Calu3 (cell line): ENCODE results near the gene KCNA2. TPM values are rescaled to one million over a fixed set of nuclear protein-coding genes. Genes with fewer than 3 reads are reported as not detected.

Source experiments
- Bru-seq: library from RNA; stranded (reverse); fragments of 400-500 nt; gene quantifications from one replicate; lab custom pipeline; 2021; lab: Mats Ljungman, UMichigan
- BruChase-seq, 2 experiments: library from RNA; stranded (reverse); fragments of 400-500 nt; gene quantifications; one replicate each; lab custom pipeline; 2021; lab: Mats Ljungman, UMichigan
- BruUV-seq: library from RNA; stranded (reverse); fragments of 400-500 nt; replicated peaks from 2 replicates; lab custom pipeline; 2021; lab: Mats Ljungman, UMichigan
- CTCF ChIA-PET: fragments of 300-600 bp; sonication (Branson Sonifier 250); formaldehyde crosslinking; loops from one replicate; lab custom pipeline; 2022; ENCODE audit warnings: antibody characterized with exemption; lab: Charles Lee
- DNase-seq: peaks from one replicate; pipeline ENCODE4 v3.0.0; 2022
- H3K27ac Mint-ChIP-seq: one replicate; pipeline ENCODE4 v1.8.0; 2022; ENCODE audit warnings: mixed read lengths; ENCODE audit not compliant: unreplicated experiment
- H3K27me3 Mint-ChIP-seq: one replicate; pipeline ENCODE4 v1.8.0; 2022; ENCODE audit warnings: mixed read lengths; ENCODE audit not compliant: unreplicated experiment
- H3K36me3 Mint-ChIP-seq: one replicate; pipeline ENCODE4 v1.8.0; 2022; ENCODE audit warnings: mild to moderate bottlenecking, moderate library complexity, mixed read lengths; ENCODE audit not compliant: insufficient read depth, unreplicated experiment
- H3K4me1 Mint-ChIP-seq: one replicate; pipeline ENCODE4 v1.8.0; 2022; ENCODE audit warnings: mild to moderate bottlenecking, low read depth, mixed read lengths; ENCODE audit not compliant: unreplicated experiment
- H3K4me3 Mint-ChIP-seq: one replicate; pipeline ENCODE4 v1.8.0; 2022; ENCODE audit warnings: mild to moderate bottlenecking, low read depth, moderate library complexity, mixed read lengths; ENCODE audit not compliant: unreplicated experiment
- H3K9me3 Mint-ChIP-seq: one replicate; pipeline ENCODE4 v1.8.0; 2022; ENCODE audit warnings: low read depth, mixed read lengths; ENCODE audit not compliant: unreplicated experiment
- CTCF ChIP-seq: fragments of 200-600 bp; IDR thresholded peaks from one replicate; pipeline ENCODE4 v1.8.0; 2022; ENCODE audit warnings: antibody characterized with exemption; ENCODE audit not compliant: unreplicated experiment
- intact Hi-C: fragments of 100-400 bp; cut with micrococcal nuclease; formaldehyde crosslinking; loops from one replicate; pipeline ENCODE4 v1.10.0; 2022; ENCODE audit not compliant: unreplicated experiment
- long read RNA-seq: library from polyadenylated mRNA; stranded (forward); transcript quantifications from one replicate; pipeline ENCODE4 v2.0.0, GENCODE V29; 2022
- total RNA-seq: library from RNA; stranded (reverse); gene quantifications from 2 replicates; pipeline ENCODE4 v1.2.3, GENCODE V29; 2022

Gene KCNA2
- total RNA-seq: not detected in 2 replicates
- not detected for Bru-seq, nascent RNA
- BruChase-seq, experiment 1, labeled RNA remaining after a 6-hour chase: percentile 2 among the genes with signal in this experiment
- not detected for BruChase-seq, experiment 2, labeled RNA remaining after a 2-hour chase
- long read RNA-seq: 0 reads

- DNase-seq: no peak
- H3K4me3 Mint-ChIP-seq: peak within 1 kb of the TSS; percentile 64
- H3K9me3 Mint-ChIP-seq: no peaks in the 10 kb centered on the region
- H3K4me1 Mint-ChIP-seq: no peaks in the 10 kb centered on the region
- H3K27me3 Mint-ChIP-seq: peaks cover 89% of the 10 kb centered on the region
- no peak for TF ChIP-seq CTCF
- intact Hi-C loops: no loop called here
- CTCF ChIA-PET: interaction anchor here (1.2 kb wide), 1 partner anchor 13 kb away, joined by 7 read pairs; no protein-coding TSS in a partner anchor
- no TSS peak for BruUV-seq
- no peak within 1 kb of the TSS for H3K27ac Mint-ChIP-seq
- H3K36me3 Mint-ChIP-seq: no peaks in the 10 kb centered on the region
Observed at GRCh38 chr1:110605901-110606656, at the start of gene KCNA2. Gene KCNA2 (minus strand): TSS chr1:110606358. CDS start chr1:110604782, 1,576 bp downstream.

GRCh38 chr1:110650609-110651008 is 44.5 kb upstream of the KCNA2 start:
- intact Hi-C loops: no loop called here
- no peaks in the 10 kb centered on the region for H3K4me1 Mint-ChIP-seq
- peaks cover 13% of the 10 kb centered on the region for H3K27me3 Mint-ChIP-seq
- H3K9me3 Mint-ChIP-seq: no peaks in the 10 kb centered on the region
- no peak overlapping the region for H3K27ac Mint-ChIP-seq
- H3K4me3 Mint-ChIP-seq: no peak overlapping the region
- no peak for DNase-seq
- BruUV-seq: no TSS peak
- TF ChIP-seq CTCF: no peak
- CTCF ChIA-PET: no interaction called here
- H3K36me3 Mint-ChIP-seq: no peaks in the 10 kb centered on the region

GRCh38 chr1:110648417-110648816 is 42.3 kb upstream of the KCNA2 start:
- Mint-ChIP-seq H3K27ac (no peak overlapping the region), H3K9me3 (no peaks in the 10 kb centered on the region), H3K36me3 (no peaks in the 10 kb centered on the region), H3K4me1 (no peaks in the 10 kb centered on the region), H3K27me3 (peaks cover 20% of the 10 kb centered on the region), H3K4me3 (no peak overlapping the region)
- BruUV-seq: no TSS peak
- no peak for TF ChIP-seq CTCF
- DNase-seq: no peak
- CTCF ChIA-PET: no interaction called here
- intact Hi-C loops: no loop called here

- H3K27ac Mint-ChIP-seq: no peak overlapping the region
- no peaks in the 10 kb centered on the region for H3K36me3 Mint-ChIP-seq
- H3K4me3 Mint-ChIP-seq: no peak overlapping the region
- peaks cover 22% of the 10 kb centered on the region for H3K27me3 Mint-ChIP-seq
- H3K4me1 Mint-ChIP-seq: no peaks in the 10 kb centered on the region
- BruUV-seq: no TSS peak
- CTCF ChIA-PET: no interaction called here
- TF ChIP-seq CTCF: no peak
- no peaks in the 10 kb centered on the region for H3K9me3 Mint-ChIP-seq
- DNase-seq: no peak
- intact Hi-C loops: no loop called here
Observed at GRCh38 chr1:110647254-110647891, 41.2 kb upstream of the KCNA2 start.
